Kidney (tissue), 14 donors: ENCODE results near the gene GRHL3. TPM values are rescaled to one million over a fixed set of nuclear protein-coding genes. Genes with fewer than 3 reads are reported as not detected.

Experiments
- DNase-seq, 5 donors: peaks; one replicate each; pipeline ENCODE4 v3.0.0-alpha.2; 2013 to 2020
- FAIRE-seq: peaks from 2 replicates; lab custom pipeline; 2012; peaks lifted over from hg19 to GRCh38; lab: Jason Lieb, UNC
- H3K27ac ChIP-seq, 2 donors: one replicate each; pipeline ENCODE4 v1.7.0; 2013; ENCODE audit warnings: low read depth in 2 of 2, low read length in 2 of 2, inconsistent platforms in 1 of 2
- H3K27me3 ChIP-seq: one replicate; pipeline ENCODE4 v1.7.1; 2013; ENCODE audit warnings: low read length, inconsistent platforms; ENCODE audit not compliant: control insufficient read depth, insufficient read depth
- H3K36me3 ChIP-seq, 3 donors: one replicate each; pipeline versions ENCODE4 v1.7.0 to v1.7.1; 2013; ENCODE audit warnings: low read length in 3 of 3, control low read depth in 1 of 3, inconsistent platforms in 1 of 3; ENCODE audit not compliant: insufficient read depth in 3 of 3, control insufficient read depth in 2 of 3
- H3K4me1 ChIP-seq, 3 donors: one replicate each; pipeline versions ENCODE4 v1.7.0 to v1.7.1; 2013; ENCODE audit warnings: low read length in 3 of 3, inconsistent platforms in 1 of 3, low read depth in 1 of 3; ENCODE audit not compliant: control insufficient read depth in 2 of 3, insufficient read depth in 2 of 3
- H3K4me3 ChIP-seq, 3 donors: one replicate each; pipeline versions ENCODE4 v1.7.0 to v1.8.1; 2013; ENCODE audit warnings: low read length in 3 of 3, control low read depth in 1 of 3, inconsistent platforms in 1 of 3
- H3K9ac ChIP-seq, 3 donors: one replicate each; pipeline versions ENCODE4 v1.7.0 to v1.7.1; 2013; ENCODE audit warnings: low read length in 3 of 3, control low read depth in 1 of 3, inconsistent platforms in 1 of 3
- H3K9me3 ChIP-seq, 3 donors: one replicate each; pipeline versions ENCODE4 v1.7.0 to v1.7.1; 2013; ENCODE audit warnings: low read length in 3 of 3, control low read depth in 1 of 3, inconsistent platforms in 1 of 3; ENCODE audit not compliant: control insufficient read depth in 2 of 3, insufficient read depth in 1 of 3
- CTCF ChIP-seq: IDR thresholded peaks from 3 replicates; pipeline ENCODE4 v1.5.1; 2012; ENCODE audit warnings: mild to moderate bottlenecking, moderate library complexity, borderline replicate concordance; ENCODE audit not compliant: insufficient read depth; ENCODE audit errors: extremely low read depth
- intact Hi-C: fragments of 100-400 bp; cut with DNase I; formaldehyde crosslinking; loops from one replicate; pipeline ENCODE4 v1.11.1; 2022
- polyA plus RNA-seq: library from polyadenylated mRNA; stranded (reverse); fragments of 350-450 nt; fragmentation: Illumina TruSeq; extraction: RNeasy Lipid Tissue Mini Kit (QIAGEN cat#74804); gene quantifications from one replicate; pipeline ENCODE4 v1.2.3, GENCODE V29; 2014; ENCODE audit warnings: low read depth, low replicate concordance; ENCODE audit not compliant: insufficient read depth
- total RNA-seq: library from RNA; stranded (reverse); fragmentation: NEBNext Ultra II Directional; extraction: Animal tissue kit (Norgen Biotek cat#: 25700); gene quantifications from one replicate; pipeline ENCODE4 v1.2.1, GENCODE V29; 2021
- donor health status: control.
- donor health status: control.
- donor health status: control.
- donor health status: control.
- donor health status: control.
- donor health status: DM: yes; HTN: yes; CAD: no.
- donor health status: Normal renal cell carcinoma (clear cell type).

The GRHL3 gene
- total and polyA plus RNA-seq, 2 donors from 2014 or later, result 0.32 to 1.7 TPM

- H3K27me3 ChIP-seq, result no peaks in the 10 kb centered on the region
- H3K9ac ChIP-seq, result no peak overlapping the region
- H3K9me3 ChIP-seq, result no peaks in the 10 kb centered on the region
- no peak overlapping the region for H3K4me3 ChIP-seq
- no peaks in the 10 kb centered on the region for H3K4me1 ChIP-seq
- intact Hi-C loops, result no loop called here
- H3K36me3 ChIP-seq, result peaks cover 0 to 2% (median 0%) of the 10 kb centered on the region in 3 donors
- DNase-seq (no peak), FAIRE-seq (no peak)
- no peak for TF ChIP-seq CTCF
- H3K27ac ChIP-seq, result no peak overlapping the region
These were observed 80.9 kb downstream of the GRHL3 start for GRCh38 chr1:24400065-24400464.

GRCh38 chr1:24403806-24404205 lies 84.6 kb downstream of the GRHL3 start:
- FAIRE-seq (no peak), DNase-seq (no peak)
- Histone ChIP-seq H3K4me3 (no peak overlapping the region), H3K9ac (no peak overlapping the region), H3K4me1 (no peaks in the 10 kb centered on the region), H3K27me3 (no peaks in the 10 kb centered on the region), H3K27ac (no peak overlapping the region), H3K9me3 (no peaks in the 10 kb centered on the region), H3K36me3 (peaks cover 0 to 2% (median 0%) of the 10 kb centered on the region in 3 donors)
- intact Hi-C loops, result no loop called here
- no peak for TF ChIP-seq CTCF

Other genes starting within 250 kb of the GRHL3 start
- gene MYOM3, start 207.2 kb upstream of the GRHL3 start, total RNA-seq, result 13.5 TPM
- gene MYOM3, start 207.2 kb upstream of the GRHL3 start, polyA plus RNA-seq, result 20.5 TPM
- gene IL22RA1, start 176.2 kb upstream of the GRHL3 start, total RNA-seq, result 1.4 TPM
- gene IL22RA1, start 176.2 kb upstream of the GRHL3 start, polyA plus RNA-seq, result 1.4 TPM
- gene IFNLR1, start 132.1 kb upstream of the GRHL3 start, total RNA-seq, result 4.8 TPM
- gene IFNLR1, start 132.1 kb upstream of the GRHL3 start, polyA plus RNA-seq, result 1.6 TPM
- gene STPG1, start 94.4 kb downstream of the GRHL3 start, total RNA-seq, result 12.2 TPM
- gene STPG1, start 94.4 kb downstream of the GRHL3 start, polyA plus RNA-seq, result 10.6 TPM
- 46.4 TPM for gene NIPAL3, start 96.4 kb downstream of the GRHL3 start, total RNA-seq
- 13.5 TPM for gene NIPAL3, start 96.4 kb downstream of the GRHL3 start, polyA plus RNA-seq
- 27.1 TPM for gene RCAN3, start 183.5 kb downstream of the GRHL3 start, total RNA-seq
- 3.5 TPM for gene RCAN3, start 183.5 kb downstream of the GRHL3 start, polyA plus RNA-seq
- gene NCMAP, start 236.7 kb downstream of the GRHL3 start, total RNA-seq, result 11.0 TPM
- 0.65 TPM for gene NCMAP, start 236.7 kb downstream of the GRHL3 start, polyA plus RNA-seq